Activated CD4-positive, alpha-beta T cell treated with anti-CD3 and anti-CD28 coated beads for 36 hours (primary cell): ENCODE data around the gene INCA1. TPM values are rescaled to one million over a fixed set of nuclear protein-coding genes. Genes with fewer than 3 reads are reported as not detected.

ENCODE experiments used
- microRNA-seq: library from miRNA; unstranded; fragments of <30 nt; microRNA quantifications from one replicate; pipeline ENCODE4 v1.2.0, GENCODE V29; 2021; ENCODE audit warnings: borderline replicate concordance
- total RNA-seq, 2 experiments: library from RNA; stranded (reverse); gene quantifications; one replicate each; pipeline ENCODE4 v1.2.3, GENCODE V29; 2021

INCA1 gene
- total RNA-seq, 2 experiments from 2014 or later: 0.18 to 0.28 TPM

Small RNAs within 50 kb of the gene (microRNA-seq; reads per million reads assigned to microRNA genes)
- not detected for gene MIR6864
- not detected for gene MIR6865

Other genes starting within 250 kb of the INCA1 start
- gene TM4SF5, start 225.6 kb downstream of the INCA1 start, total RNA-seq: not detected
- under 1 TPM; 0.30 TPM for gene VMO1, start 211.2 kb downstream of the INCA1 start, total RNA-seq
- gene GLTPD2, start 208.6 kb downstream of the INCA1 start, total RNA-seq: not detected
- 100 to 1,000 TPM; 111 to 155 TPM for gene PSMB6, start 201.4 kb downstream of the INCA1 start, total RNA-seq
- 10 to 100 TPM; 12.3 to 14.1 TPM for gene PLD2, start 190.4 kb downstream of the INCA1 start, total RNA-seq
- 10 to 100 TPM; 48.2 to 57.7 TPM for gene MINK1, start 164.2 kb downstream of the INCA1 start, total RNA-seq
- 1 to 10 TPM; 2.6 to 2.8 TPM for gene C17orf107, start 98.0 kb downstream of the INCA1 start, total RNA-seq
- under 1 TPM; 0.59 to 0.84 TPM for gene CHRNE, start 94.4 kb downstream of the INCA1 start, total RNA-seq
- gene GP1BA, start 65.2 kb downstream of the INCA1 start, total RNA-seq: not detected
- 10 to 100 TPM; 74.2 to 77.9 TPM for gene SLC25A11, start 57.5 kb downstream of the INCA1 start, total RNA-seq
- gene RNF167, start 57.3 kb downstream of the INCA1 start, total RNA-seq: 100 to 1,000 TPM; 147 to 189 TPM
- gene PFN1, start 49.0 kb downstream of the INCA1 start, total RNA-seq: 1,000 to 10,000 TPM; 1,809 to 1,911 TPM
- 10 to 100 TPM; 32.0 to 32.9 TPM for gene ENO3, start 46.4 kb downstream of the INCA1 start, total RNA-seq
- gene SPAG7, start 29.7 kb downstream of the INCA1 start, total RNA-seq: 10 to 100 TPM; 61.4 to 69.4 TPM
- 100 to 1,000 TPM in 1 of 2 experiments, 10 to 100 TPM in 1; 98.2 to 124 TPM for gene CAMTA2, start 9.8 kb downstream of the INCA1 start, total RNA-seq
- 10 to 100 TPM; 32.6 to 43.0 TPM for gene KIF1C, start 428 bp upstream of the INCA1 start, total RNA-seq
- gene SLC52A1, start 37.9 kb upstream of the INCA1 start, total RNA-seq: under 1 TPM; 0.16 to 0.26 TPM
- 1 to 10 TPM; 2.2 to 2.8 TPM for gene ZFP3, start 80.9 kb upstream of the INCA1 start, total RNA-seq
- 10 to 100 TPM; 16.1 to 16.2 TPM for gene ZNF232, start 114.4 kb upstream of the INCA1 start, total RNA-seq
- under 1 TPM in 1 of 2 experiments, not detected in 1; 0.07 TPM for gene USP6, start 118.5 kb upstream of the INCA1 start, total RNA-seq
- gene ZNF594, start 194.3 kb upstream of the INCA1 start, total RNA-seq: 1 to 10 TPM; 8.0 to 8.4 TPM
- gene SCIMP, start 237.3 kb upstream of the INCA1 start, total RNA-seq: not detected